ENCODE measurements around the gene TUBA4B.

The TUBA4B gene

GRCh38 chr2:219290381-219291171 lies 37.5 kb downstream of the TUBA4B start:
- TF ChIP-seq TAF1 (IDR thresholded peaks at IDR 0.05; ENCODE audit: borderline replicate concordance, low read depth, low read length) (no peak), POLR2A (IDR thresholded peaks at IDR 0.05; ENCODE audit: low read depth, low read length) (no peak), POLR2AphosphoS5 (IDR thresholded peaks at IDR 0.05; ENCODE audit: low read depth, low read length) (no peak)
- FAIRE-seq (no peak), DNase-seq (ENCODE audit: insufficient read length) (no peak)

- TF ChIP-seq TAF1 (IDR thresholded peaks at IDR 0.05; ENCODE audit: borderline replicate concordance, low read depth, low read length) (no peak), POLR2AphosphoS5 (IDR thresholded peaks at IDR 0.05; ENCODE audit: low read depth, low read length) (no peak), POLR2A (IDR thresholded peaks at IDR 0.05; ENCODE audit: low read depth, low read length) (no peak)
- DNase-seq (ENCODE audit: insufficient read length) (no peak), FAIRE-seq (no peak)
Observed at GRCh38 chr2:219291394-219291793, 38.4 kb downstream of the TUBA4B start.

- DNase-seq (ENCODE audit: insufficient read length) (no peak), FAIRE-seq (no peak)
- TF ChIP-seq POLR2A (IDR thresholded peaks at IDR 0.05; ENCODE audit: low read depth, low read length) (no peak), TAF1 (IDR thresholded peaks at IDR 0.05; ENCODE audit: borderline replicate concordance, low read depth, low read length) (no peak), POLR2AphosphoS5 (IDR thresholded peaks at IDR 0.05; ENCODE audit: low read depth, low read length) (no peak)
Observed at GRCh38 chr2:219291910-219292490, 39.0 kb downstream of the TUBA4B start.

GRCh38 chr2:219292616-219293015 lies 39.6 kb downstream of the TUBA4B start:
- no peak for DNase-seq (ENCODE audit: insufficient read length)
- TF ChIP-seq POLR2A (IDR thresholded peaks at IDR 0.05; ENCODE audit: low read depth, low read length) (no peak), POLR2AphosphoS5 (IDR thresholded peaks at IDR 0.05; ENCODE audit: low read depth, low read length) (no peak), TAF1 (IDR thresholded peaks at IDR 0.05; ENCODE audit: borderline replicate concordance, low read depth, low read length) (no peak)
- FAIRE-seq = no peak

- FAIRE-seq (no peak), DNase-seq (ENCODE audit: insufficient read length) (no peak)
- TF ChIP-seq TAF1 (IDR thresholded peaks at IDR 0.05; ENCODE audit: borderline replicate concordance, low read depth, low read length) (no peak), POLR2A (IDR thresholded peaks at IDR 0.05; ENCODE audit: low read depth, low read length) (no peak), POLR2AphosphoS5 (IDR thresholded peaks at IDR 0.05; ENCODE audit: low read depth, low read length) (no peak)
Observed at GRCh38 chr2:219293736-219294231, 40.7 kb downstream of the TUBA4B start.

GRCh38 chr2:219294356-219295351 lies 41.6 kb downstream of the TUBA4B start:
- DNase-seq (ENCODE audit: insufficient read length) = peak; percentile 99
- peak; percentile 55; the same call in 1 of the 2 replicates for TF ChIP-seq POLR2A (IDR thresholded peaks at IDR 0.05; ENCODE audit: low read depth, low read length)
- no peak for TF ChIP-seq POLR2AphosphoS5 (IDR thresholded peaks at IDR 0.05; ENCODE audit: low read depth, low read length)
- FAIRE-seq = peak; percentile 99

GRCh38 chr2:219296142-219296541 lies 43.1 kb downstream of the TUBA4B start:
- FAIRE-seq (no peak), DNase-seq (ENCODE audit: insufficient read length) (no peak)
- TF ChIP-seq TAF1 (IDR thresholded peaks at IDR 0.05; ENCODE audit: borderline replicate concordance, low read depth, low read length) = no peak
- TF ChIP-seq POLR2A (IDR thresholded peaks at IDR 0.05; ENCODE audit: low read depth, low read length) = no peak

- FAIRE-seq = no peak
Observed at GRCh38 chr2:219296631-219297391, 43.8 kb downstream of the TUBA4B start.

GRCh38 chr2:219297766-219298456 lies 44.9 kb downstream of the TUBA4B start:
- DNase-seq (ENCODE audit: insufficient read length) = no peak
- no peak for FAIRE-seq
- TF ChIP-seq POLR2AphosphoS5 (IDR thresholded peaks at IDR 0.05; ENCODE audit: low read depth, low read length) = no peak
- no peak for TF ChIP-seq POLR2A (IDR thresholded peaks at IDR 0.05; ENCODE audit: low read depth, low read length)
- TF ChIP-seq TAF1 (IDR thresholded peaks at IDR 0.05; ENCODE audit: borderline replicate concordance, low read depth, low read length) = no peak

More at GRCh38 chr2:219296631-219297391, 43.8 kb downstream of the TUBA4B start:
- no peak for TF ChIP-seq POLR2AphosphoS5 (IDR thresholded peaks at IDR 0.05; ENCODE audit: low read depth, low read length)
- no peak for TF ChIP-seq POLR2A (IDR thresholded peaks at IDR 0.05; ENCODE audit: low read depth, low read length)
- TF ChIP-seq TAF1 (IDR thresholded peaks at IDR 0.05; ENCODE audit: borderline replicate concordance, low read depth, low read length) = no peak
- DNase-seq (ENCODE audit: insufficient read length) = no peak

GRCh38 chr2:219298759-219299371 lies 45.8 kb downstream of the TUBA4B start:
- no peak for TF ChIP-seq POLR2A (IDR thresholded peaks at IDR 0.05; ENCODE audit: low read depth, low read length)
- no peak for TF ChIP-seq POLR2AphosphoS5 (IDR thresholded peaks at IDR 0.05; ENCODE audit: low read depth, low read length)
- TF ChIP-seq TAF1 (IDR thresholded peaks at IDR 0.05; ENCODE audit: borderline replicate concordance, low read depth, low read length) = no peak
- DNase-seq (ENCODE audit: insufficient read length) = peak; percentile 94
- peak; percentile 96 for FAIRE-seq
